Left lung (tissue), 10 donors: ENCODE measurements around the gene AKR1E2. TPM values are rescaled to one million over a fixed set of nuclear protein-coding genes. Genes with fewer than 3 reads are reported as not detected.

ENCODE experiments used
- ATAC-seq: fragments of 200-7000 bp; cut with Tn5 transposase; one replicate; pipeline ENCODE4 v1.9.1; 2020; ENCODE audit warnings: moderate library complexity
- DNase-seq, 4 donors: peaks; one replicate each; pipeline ENCODE4 v3.0.0-alpha.2; 2013 to 2020
- H3K27ac ChIP-seq, 2 donors: fragments of 200-600 bp; sonication (generic) in 1 of 2; one replicate each; pipeline versions ENCODE4 v1.5.0 to v1.8.0; 2020 to 2021
- H3K27me3 ChIP-seq, 2 donors: fragments of 200-600 bp; sonication (generic) in 1 of 2; one replicate each; pipeline versions ENCODE4 v1.5.0 to v1.8.0; 2020 to 2021
- H3K36me3 ChIP-seq, 2 donors: fragments of 200-600 bp; sonication (generic) in 1 of 2; one replicate each; pipeline versions ENCODE4 v1.5.0 to v1.8.0; 2020 to 2021
- H3K4me1 ChIP-seq, 2 donors: fragments of 200-600 bp; one replicate each; pipeline ENCODE4 v1.8.0; 2021
- H3K4me3 ChIP-seq, 2 donors: fragments of 200-600 bp; sonication (generic) in 1 of 2; one replicate each; pipeline versions ENCODE4 v1.5.0 to v1.8.0; 2020 to 2021; ENCODE audit warnings: mild to moderate bottlenecking in 1 of 2
- H3K9me3 ChIP-seq, 2 donors: fragments of 200-600 bp; sonication (generic) in 1 of 2; one replicate each; pipeline versions ENCODE4 v1.5.0 to v1.8.0; 2020 to 2021
- intact Hi-C, 2 donors: fragments of 100-400 bp; cut with DNase I; formaldehyde crosslinking; loops; one replicate each; pipeline versions ENCODE4 v1.11.2 to v1.14.2; 2022
- polyA plus RNA-seq, 6 donors: library from polyadenylated mRNA; unstranded; fragments of 120-200 nt; gene quantifications; one replicate each; pipeline ENCODE4 v1.2.1, GENCODE V29; 2013; ENCODE audit not compliant: insufficient read length in 6 of 6
- total RNA-seq, 2 donors: library from RNA; stranded (reverse); fragmentation: NEBNext Ultra II Directional; extraction: Animal tissue kit (Norgen Biotek cat#: 25700); gene quantifications; one replicate each; pipeline ENCODE4 v1.2.1, GENCODE V29; 2021
- TF ChIP-seq, protein P1 (sequence below), 2 donors: fragments of 200-600 bp; sonication (generic) in 1 of 2; IDR thresholded peaks; one replicate each; pipeline versions ENCODE4 v1.5.0 to v1.8.0; 2021; ENCODE audit warnings: antibody characterized with exemption in 2 of 2
- donor health status: DM: no; HTN: yes; CAD: no.
- donor health status: DM: no; HTN: no; CAD: no.

The AKR1E2 gene
- total and polyA plus RNA-seq, 8 donors, result 4.8 to 13.1 (median 9.0) TPM

DNA sequence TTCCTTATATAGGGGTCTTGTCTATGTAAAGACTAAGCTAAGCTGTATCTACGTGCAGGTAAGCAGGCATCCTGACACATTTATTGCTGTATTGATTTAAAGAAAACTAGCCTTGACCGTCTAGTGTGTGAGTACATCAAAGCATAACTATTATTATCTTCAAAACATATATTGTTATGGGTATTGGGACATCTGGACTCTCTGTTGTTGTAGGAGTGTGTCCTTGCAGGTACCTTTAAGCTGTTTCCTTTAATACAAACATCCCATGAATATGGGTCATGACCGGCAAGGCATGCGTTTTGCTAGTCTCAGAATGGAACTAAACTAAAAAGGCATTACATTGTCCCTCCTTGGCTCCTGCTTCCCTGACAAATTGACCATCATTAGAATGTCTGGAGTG is 35.1 kb upstream of the AKR1E2 start:
- ATAC-seq, result no peak
- intact Hi-C loops, result no loop called here
- no peak for DNase-seq
- Histone ChIP-seq H3K4me1 (no peaks in the 10 kb centered on the region), H3K27me3 (no peaks in the 10 kb centered on the region), H3K4me3 (no peak overlapping the region), H3K9me3 (no peaks in the 10 kb centered on the region), H3K27ac (no peak overlapping the region), H3K36me3 (no peaks in the 10 kb centered on the region)
- TF ChIP-seq, protein P1, sequence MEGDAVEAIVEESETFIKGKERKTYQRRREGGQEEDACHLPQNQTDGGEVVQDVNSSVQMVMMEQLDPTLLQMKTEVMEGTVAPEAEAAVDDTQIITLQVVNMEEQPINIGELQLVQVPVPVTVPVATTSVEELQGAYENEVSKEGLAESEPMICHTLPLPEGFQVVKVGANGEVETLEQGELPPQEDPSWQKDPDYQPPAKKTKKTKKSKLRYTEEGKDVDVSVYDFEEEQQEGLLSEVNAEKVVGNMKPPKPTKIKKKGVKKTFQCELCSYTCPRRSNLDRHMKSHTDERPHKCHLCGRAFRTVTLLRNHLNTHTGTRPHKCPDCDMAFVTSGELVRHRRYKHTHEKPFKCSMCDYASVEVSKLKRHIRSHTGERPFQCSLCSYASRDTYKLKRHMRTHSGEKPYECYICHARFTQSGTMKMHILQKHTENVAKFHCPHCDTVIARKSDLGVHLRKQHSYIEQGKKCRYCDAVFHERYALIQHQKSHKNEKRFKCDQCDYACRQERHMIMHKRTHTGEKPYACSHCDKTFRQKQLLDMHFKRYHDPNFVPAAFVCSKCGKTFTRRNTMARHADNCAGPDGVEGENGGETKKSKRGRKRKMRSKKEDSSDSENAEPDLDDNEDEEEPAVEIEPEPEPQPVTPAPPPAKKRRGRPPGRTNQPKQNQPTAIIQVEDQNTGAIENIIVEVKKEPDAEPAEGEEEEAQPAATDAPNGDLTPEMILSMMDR (IDR thresholded peaks at IDR 0.05), result no peak

- Histone ChIP-seq H3K27me3 (no peaks in the 10 kb centered on the region), H3K9me3 (no peaks in the 10 kb centered on the region), H3K36me3 (no peaks in the 10 kb centered on the region), H3K4me3 (no peak overlapping the region), H3K27ac (no peak overlapping the region), H3K4me1 (no peaks in the 10 kb centered on the region)
- TF ChIP-seq, protein P1 (IDR thresholded peaks at IDR 0.05), result no peak
- ATAC-seq (no peak), DNase-seq (no peak)
- intact Hi-C loops, result no loop called here
Observed at GRCh38 chr10:4792381-4792780, 33.6 kb upstream of the AKR1E2 start.

- ATAC-seq (no peak), DNase-seq (no peak)
- no peaks in the 10 kb centered on the region for H3K36me3 ChIP-seq
- H3K4me3 ChIP-seq, result no peak overlapping the region
- TF ChIP-seq, protein P1 (IDR thresholded peaks at IDR 0.05), result no peak
- H3K27me3 ChIP-seq, result no peaks in the 10 kb centered on the region
- H3K4me1 ChIP-seq, result no peaks in the 10 kb centered on the region
- H3K9me3 ChIP-seq, result no peaks in the 10 kb centered on the region
- H3K27ac ChIP-seq, result no peak overlapping the region
- intact Hi-C loops, result no loop called here
Observed at GRCh38 chr10:4801405-4801804, 24.6 kb upstream of the AKR1E2 start.

DNA sequence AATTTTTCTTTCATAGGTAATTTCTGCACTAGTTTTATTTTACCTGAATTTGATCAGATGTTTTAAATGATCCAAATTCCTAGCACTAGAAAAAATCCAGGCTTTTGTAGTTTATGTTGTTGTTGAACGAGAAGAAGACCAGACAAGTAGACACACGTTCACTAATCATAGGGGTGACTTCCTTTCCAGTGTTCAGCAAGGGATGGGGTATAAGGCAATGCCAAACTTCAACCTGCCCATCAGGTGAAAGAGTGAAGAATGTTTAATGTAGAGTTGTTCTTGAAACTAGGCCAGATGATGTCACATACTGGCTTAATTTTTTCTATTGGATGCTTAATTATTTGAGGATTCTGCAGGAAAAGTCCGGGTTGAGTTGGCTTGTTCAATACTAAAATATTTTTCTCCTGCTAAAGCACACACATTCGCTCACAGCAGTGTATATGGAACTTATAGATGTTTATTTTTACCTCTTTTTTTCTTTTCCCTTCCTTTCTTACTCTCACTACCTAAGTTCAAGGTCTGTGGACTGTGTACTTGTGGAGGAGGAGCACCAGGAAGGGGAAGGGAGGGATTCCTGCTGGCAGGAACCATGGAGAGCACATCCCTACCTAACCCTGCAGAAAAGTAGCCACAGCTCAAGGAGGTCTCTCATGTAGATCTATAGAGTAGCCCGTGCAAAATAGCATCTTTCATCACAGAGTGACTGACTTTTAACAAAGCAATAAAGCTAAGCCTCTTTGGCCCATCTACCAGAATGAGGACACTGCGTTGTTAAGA is 23.1 kb upstream of the AKR1E2 start:
- DNase-seq (no peak), ATAC-seq (no peak)
- Histone ChIP-seq H3K4me3 (no peak overlapping the region), H3K9me3 (no peaks in the 10 kb centered on the region), H3K36me3 (no peaks in the 10 kb centered on the region), H3K27ac (no peak overlapping the region), H3K27me3 (no peaks in the 10 kb centered on the region), H3K4me1 (no peaks in the 10 kb centered on the region)
- intact Hi-C loops, result no loop called here
- TF ChIP-seq, protein P1 (IDR thresholded peaks at IDR 0.05), result no peak

GRCh38 chr10:4803822-4804221 is 22.2 kb upstream of the AKR1E2 start:
- H3K27ac ChIP-seq, result no peak overlapping the region
- no peak for DNase-seq
- ATAC-seq, result no peak
- no peaks in the 10 kb centered on the region for H3K36me3 ChIP-seq
- no peaks in the 10 kb centered on the region for H3K9me3 ChIP-seq
- H3K27me3 ChIP-seq, result no peaks in the 10 kb centered on the region
- no peaks in the 10 kb centered on the region for H3K4me1 ChIP-seq
- H3K4me3 ChIP-seq, result no peak overlapping the region
- intact Hi-C loops, result no loop called here
- TF ChIP-seq, protein P1 (IDR thresholded peaks at IDR 0.05), result no peak
